Dedifferentiated amniotic fluid mesenchymal stem cell (primary cell): ENCODE results near the gene CCDC170.
"Not testable (repeated sequence)": the region's sequence is repeated elsewhere in the genome, so short reads cannot be mapped to it uniquely, and the experiment has no call there.

ENCODE experiments used
- DNase-seq: peaks from one replicate; pipeline ENCODE4 v3.0.0-alpha.2; 2016; ENCODE audit errors: extremely low spot score

CCDC170 gene, protein sequence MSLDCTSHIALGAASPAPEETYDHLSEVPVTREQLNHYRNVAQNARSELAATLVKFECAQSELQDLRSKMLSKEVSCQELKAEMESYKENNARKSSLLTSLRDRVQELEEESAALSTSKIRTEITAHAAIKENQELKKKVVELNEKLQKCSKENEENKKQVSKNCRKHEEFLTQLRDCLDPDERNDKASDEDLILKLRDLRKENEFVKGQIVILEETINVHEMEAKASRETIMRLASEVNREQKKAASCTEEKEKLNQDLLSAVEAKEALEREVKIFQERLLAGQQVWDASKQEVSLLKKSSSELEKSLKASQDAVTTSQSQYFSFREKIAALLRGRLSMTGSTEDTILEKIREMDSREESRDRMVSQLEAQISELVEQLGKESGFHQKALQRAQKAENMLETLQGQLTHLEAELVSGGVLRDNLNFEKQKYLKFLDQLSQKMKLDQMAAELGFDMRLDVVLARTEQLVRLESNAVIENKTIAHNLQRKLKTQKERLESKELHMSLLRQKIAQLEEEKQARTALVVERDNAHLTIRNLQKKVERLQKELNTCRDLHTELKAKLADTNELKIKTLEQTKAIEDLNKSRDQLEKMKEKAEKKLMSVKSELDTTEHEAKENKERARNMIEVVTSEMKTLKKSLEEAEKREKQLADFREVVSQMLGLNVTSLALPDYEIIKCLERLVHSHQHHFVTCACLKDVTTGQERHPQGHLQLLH

DNA sequence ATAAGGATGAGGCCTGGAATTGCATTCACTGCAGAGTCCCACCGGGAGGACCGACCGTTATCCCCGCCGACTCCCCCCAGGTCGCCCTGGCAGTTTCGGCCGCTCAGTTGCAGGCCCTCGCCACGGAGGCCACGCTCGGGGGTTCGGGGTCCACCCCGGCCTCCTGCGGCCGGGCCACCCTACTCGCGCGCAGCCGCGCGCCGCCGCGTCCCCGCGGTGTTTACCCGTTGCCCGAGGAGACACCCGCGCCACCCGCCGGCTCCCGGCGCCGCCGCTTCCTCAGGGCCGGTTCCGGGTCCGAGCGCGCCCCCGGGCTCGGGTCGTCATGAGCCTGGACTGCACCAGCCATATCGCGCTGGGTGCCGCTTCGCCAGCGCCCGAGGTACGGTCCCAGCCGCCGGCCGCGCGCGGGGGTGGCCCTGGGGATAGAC lies at the start of gene CCDC170:
TSS of gene CCDC170 (plus strand) at position 214 of the 431 bp plus-strand sequence. CDS start at position 326, 112 bp downstream.
- DNase-seq = no peak

DNA sequence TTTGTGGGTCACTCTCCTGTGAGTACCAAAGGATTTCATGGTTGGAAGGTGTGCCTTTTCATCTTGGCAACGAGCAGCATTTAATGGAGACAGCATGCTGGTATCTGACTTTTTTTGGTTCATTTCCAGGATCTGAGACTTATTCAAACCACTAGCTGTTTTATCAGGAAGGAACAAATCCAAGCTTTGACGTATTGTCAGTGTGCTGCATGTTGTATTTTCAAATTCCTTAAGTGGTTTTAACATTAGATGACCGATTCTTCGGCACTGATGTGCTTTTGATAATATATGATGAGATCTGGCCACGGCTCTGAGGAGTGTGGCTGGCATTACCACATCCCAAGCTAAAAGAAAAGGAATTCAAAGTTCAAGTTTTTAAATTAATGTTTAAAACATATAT lies 48.3 kb upstream of the CCDC170 start:
- DNase-seq = peak; percentile 84

DNA sequence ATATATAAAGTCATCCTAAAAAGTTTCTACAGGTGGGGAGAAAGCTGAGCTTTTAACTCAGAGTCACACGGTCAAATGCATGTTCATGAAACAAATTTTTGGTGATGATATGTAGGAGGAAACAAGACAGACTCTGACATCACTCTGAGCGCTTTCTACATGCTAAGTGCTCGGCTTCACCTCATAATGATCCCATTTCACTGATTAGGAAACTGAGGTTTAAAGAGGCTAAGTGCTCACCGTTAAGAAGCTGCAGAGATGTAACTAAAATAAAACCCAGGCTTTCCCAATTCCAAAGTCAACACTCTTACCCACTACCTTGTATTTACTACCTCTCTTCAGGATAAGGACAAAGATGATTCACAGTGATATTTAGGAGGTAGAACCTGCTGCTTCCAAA lies 46.6 kb upstream of the CCDC170 start:
- no peak for DNase-seq

DNA sequence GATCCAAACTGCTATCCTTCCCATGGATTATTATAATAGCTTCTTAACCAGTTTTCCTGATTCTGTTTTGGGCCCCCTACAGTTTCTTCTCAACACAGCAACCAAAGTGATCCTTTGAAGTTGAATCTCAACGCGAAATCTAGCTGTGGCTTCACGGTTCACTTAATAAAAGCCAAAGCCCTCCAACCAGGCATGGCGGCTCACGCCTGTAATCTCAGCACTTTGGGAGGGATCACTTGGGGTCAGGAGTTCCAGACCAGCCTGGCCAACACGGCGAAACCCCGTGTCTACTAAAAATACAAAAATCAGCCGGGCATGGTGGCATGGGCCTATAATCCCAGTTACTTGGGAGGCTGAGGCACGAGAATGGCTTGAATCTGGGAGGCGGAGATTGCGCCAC lies 45.2 kb upstream of the CCDC170 start:
- DNase-seq = no peak

DNA sequence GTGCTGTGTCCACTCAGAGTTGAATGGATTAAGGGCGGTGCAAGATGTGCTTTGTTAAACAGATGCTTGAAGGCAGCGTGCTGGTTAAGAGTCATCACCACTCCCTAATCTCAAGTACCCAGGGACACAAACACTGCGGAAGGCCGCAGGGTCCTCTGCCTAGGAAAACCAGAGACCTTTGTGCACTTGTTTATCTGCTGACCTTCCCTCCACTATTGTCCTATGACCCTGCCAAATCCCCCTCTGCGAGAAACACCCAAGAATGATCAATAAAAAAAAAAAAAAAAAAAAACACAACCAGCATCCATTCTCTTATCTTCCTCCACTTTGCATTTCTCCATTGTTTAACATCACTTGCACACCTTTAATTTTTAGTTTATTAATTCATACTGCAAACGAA lies 42.9 kb upstream of the CCDC170 start:
- DNase-seq = not testable (repeated sequence)

DNA sequence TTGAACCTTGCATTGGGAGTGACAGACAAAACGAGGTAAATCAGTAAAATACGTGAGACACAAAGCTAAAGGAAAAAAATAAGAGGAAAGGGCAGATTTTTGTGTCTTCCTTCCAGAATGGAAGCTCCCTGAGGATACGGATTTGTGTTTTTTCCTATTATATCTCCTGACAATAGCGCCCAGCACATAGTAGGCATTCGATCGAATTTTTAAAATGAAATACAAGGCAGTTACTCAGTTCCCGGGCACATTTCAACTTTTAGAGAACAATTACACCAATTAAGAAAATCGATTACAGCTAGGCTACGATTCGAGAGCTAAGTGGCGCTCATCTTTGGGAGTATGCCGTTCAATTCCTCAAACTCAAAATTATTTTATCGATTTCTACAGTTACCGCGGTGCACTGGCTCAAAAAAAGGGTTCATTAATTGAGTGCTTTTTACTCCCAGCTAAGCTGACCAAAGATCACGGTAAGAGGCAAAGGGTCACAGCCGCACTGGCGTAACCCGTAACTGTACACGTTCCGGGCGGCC lies 42.3 kb upstream of the CCDC170 start:
- no peak for DNase-seq

DNA sequence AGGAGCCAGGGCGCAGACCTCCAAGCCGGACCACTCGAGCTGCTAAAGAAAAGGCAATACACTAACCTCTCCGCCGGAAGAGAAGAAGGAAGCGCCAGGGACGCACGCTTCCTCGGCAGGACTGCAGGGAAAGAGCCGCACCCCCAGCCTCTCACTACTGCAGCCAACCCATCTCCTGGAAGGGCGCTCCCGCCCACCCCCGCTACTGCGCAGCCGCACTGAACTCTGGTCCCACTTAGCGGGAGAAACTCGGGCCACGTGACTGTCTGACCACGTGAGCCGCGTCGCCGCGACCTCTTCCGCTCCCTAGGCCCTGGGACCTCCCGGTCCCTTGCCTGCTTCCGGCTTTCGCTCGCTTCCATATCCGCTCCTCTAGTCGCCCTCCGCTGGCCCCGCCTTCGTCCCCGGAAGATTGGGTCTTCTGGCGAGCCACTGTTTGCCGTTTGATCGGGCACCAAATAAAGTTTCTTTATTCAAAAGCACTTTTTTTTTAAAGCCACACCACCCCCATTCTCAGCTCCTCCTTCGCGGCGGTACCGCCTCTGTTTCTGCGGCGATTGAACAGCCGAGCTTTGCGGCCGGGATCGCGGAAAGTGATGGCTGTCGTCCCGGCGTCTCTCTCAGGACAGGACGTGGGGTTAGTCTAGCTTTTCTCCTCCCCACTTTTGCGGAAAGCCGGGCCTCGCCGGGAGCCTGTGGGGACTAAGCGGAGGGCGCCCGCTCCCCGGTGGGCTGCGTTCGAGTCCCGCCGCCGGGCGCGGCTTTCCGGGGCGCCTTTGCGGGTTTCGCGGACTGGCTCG lies 41.7 kb upstream of the CCDC170 start, which contains the start of gene RMND1:
TSS of gene RMND1 (minus strand) at position 177 of the 800 bp plus-strand sequence. CDS start 6,315 bp downstream, outside the sequence.
- DNase-seq = peak; percentile 99

DNA sequence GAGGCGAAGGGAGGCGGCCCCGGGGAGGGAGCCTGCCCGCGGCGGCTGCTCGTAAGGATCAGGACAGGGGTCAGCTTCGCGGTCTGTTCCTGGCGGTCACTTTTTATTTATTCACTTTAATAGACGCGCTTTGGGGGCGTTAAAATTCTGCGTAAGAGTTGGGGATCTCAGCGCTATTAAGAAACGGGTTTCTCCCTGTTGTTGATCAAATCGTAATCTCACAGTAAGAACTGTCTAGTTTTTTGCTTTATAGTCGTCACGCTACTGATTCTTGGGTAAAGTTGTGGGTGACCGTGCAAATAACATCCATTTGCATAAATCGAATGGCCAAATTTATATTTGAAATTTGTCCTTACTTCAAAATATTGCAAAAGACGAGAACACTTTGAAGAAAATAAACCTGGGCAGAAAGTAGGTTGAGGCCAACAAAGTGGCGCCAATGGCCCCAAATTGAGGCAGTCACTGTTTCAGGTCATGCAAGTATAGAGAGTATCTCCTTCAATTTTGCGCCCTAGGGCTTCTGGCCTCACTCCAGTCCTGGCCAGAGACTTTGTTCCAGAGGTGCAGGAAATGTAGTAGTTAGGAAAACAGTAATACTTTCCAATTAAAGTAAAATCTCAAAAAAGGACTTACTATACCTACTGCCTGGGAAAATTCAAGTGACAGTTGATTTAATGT lies 40.9 kb upstream of the CCDC170 start:
- no peak for DNase-seq

DNA sequence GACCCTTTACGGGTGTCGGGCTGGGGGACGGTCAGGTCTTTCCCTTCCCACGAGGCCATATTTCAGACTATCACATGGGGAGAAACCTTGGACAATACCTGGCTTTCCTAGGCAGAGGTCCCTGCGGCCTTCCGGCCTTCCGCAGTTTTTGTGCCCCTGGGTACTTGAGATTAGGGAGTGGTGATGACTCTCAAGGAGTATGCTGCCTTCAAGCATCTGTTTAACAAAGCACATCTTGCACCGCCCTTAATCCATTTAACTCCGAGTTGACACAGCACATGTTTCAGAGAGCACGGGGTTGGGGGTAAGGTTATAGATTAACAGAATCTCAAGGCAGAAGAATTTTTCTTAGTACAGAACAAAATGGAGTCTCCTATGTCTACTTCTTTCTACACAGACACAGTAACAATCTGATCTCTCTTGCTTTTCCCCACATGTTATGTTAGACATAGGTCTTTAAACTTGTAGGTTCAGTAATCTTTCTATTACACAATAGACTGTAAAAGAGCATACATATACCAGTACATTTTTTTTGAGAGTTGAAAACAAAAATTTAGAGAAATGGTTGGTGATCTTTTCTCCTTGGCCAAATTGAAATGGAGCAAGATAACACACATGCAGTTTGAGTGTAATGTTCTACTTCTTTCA lies 37.9 kb upstream of the CCDC170 start:
- not testable (repeated sequence) for DNase-seq

DNA sequence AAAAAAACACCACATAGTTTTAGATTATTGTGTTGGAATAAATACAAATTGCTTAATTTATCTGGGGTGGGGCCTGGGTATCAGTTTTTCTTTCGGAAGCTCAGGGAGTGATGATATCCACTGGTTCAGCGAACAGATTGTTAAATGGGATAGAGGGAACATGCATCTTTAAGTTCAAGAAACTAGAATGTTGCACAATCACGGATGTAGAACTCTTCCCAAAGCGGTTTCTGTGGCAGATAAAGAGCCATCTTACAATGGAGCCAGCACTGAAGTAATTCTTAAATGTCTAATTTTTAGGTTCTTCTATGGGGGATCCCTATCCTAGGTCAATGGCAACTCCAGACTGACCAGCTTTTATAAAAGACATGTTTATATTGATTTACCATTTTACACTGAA lies 32.1 kb upstream of the CCDC170 start:
- no peak for DNase-seq

DNA sequence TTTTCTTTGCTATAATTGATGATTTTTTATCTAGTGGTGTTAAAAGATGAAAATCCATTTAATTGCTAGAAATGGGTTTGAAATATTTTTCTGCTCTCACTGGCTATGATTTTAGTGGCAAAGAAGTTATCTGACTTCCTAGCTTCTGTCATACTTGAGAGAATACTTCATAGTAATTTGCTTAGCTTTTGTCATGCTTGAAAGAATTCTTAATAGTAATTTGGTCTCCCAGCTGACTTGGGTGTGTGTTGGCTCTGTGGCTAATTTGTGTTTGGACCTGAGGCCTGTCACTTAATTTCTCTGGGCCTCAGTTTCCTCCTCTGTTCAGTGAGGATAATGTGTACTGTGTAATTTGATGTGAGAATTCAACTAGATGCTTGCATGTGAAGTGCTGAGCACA lies 29.1 kb upstream of the CCDC170 start:
- DNase-seq = no peak

DNA sequence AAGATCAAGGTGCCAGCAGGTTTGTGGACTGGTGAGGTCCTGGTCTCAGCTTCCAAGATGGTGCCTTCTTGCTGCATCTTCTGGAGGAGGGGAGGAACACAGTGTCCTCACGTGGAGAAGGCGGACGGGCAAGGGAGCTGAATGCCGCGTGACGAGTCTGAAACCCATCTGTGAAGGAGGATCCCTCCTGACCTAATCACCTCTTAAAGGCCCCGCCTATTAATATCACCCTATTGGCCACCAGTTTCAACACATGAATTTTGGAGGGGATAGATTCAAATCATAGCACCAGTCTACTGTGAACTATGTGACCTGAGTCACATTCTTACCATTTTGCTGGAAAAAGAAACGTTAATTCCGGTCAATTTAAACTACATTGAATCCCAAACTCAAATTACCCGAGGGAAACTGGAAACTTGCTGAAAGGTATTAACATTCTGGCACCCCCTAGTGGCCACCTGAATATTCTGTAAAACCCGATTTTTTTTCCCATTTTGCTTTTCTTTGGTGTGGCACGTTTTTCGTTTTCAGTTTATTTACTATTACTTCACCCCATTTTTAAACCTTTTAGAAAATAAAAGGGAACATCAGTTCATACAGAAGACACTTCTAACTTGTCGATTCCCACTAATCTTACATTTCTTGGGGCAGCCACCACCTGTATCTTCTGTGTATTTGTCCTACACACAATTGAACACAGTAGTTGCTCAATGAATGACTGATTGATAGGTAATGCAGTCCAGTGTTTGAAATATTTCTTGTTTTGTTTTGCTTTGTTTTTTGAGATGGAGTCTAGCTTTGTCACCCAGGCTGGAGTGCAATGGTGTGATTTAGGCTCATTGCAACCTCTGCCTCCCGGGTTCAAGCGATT lies 17.9 kb upstream of the CCDC170 start:
- DNase-seq = peak; percentile 74

DNA sequence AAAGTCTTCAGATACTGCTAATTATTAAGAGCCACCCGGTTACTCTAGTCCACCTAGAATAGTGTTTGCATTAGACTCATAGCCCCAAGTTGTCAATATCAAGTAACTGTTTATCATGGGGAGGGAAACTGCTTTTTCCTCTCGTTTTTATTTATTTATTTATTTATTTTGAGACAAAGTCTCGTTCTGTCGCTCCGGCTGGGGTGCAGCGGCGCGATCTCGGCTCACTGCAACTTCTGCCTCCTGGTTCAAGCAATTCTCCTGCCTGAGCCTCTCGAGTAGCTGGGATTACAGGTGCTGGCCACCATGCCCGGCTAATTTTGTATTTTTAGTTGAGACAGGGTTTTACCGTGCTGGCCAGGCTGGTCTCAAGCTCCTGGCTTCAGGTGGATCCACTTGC lies 16.1 kb upstream of the CCDC170 start:
- DNase-seq = no peak

DNA sequence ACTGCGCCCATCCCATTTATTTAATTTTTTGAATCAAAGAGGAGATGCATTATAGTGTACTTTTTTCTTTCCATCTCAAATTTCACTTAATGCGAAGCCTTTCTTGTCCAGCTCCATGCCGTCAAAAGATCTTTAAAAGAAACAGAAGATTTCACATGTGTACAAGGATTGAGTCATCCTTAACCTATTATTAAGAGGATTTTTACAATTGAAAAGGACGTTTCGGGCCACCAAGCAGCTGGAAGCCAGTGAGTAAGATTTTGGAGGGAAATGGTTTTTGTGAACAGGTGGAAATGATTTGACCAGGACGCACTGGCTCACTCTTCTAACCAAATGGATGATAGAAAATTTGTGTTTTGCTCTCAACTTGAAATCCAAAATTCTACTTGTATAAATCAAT lies 15.1 kb upstream of the CCDC170 start:
- no peak for DNase-seq

DNA sequence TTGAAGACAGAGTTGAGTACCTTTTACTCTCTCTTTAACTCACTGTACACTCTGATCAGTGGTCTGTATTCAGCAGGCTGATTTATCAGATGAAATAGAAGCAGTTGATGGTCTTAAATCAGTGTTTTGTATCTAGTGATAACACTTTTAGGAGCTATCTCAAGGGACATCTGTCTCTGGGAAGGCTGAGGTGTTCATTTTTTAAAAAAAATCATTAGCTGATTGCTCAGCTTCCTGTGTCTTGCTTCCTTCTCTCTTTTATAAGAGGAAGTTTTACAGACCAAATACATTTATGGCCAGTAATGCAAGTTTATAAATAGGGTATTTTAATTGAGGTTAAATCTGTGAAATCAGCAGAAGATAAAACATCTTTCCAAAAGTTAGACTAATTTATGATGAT lies 12.0 kb upstream of the CCDC170 start:
- DNase-seq = no peak

DNA sequence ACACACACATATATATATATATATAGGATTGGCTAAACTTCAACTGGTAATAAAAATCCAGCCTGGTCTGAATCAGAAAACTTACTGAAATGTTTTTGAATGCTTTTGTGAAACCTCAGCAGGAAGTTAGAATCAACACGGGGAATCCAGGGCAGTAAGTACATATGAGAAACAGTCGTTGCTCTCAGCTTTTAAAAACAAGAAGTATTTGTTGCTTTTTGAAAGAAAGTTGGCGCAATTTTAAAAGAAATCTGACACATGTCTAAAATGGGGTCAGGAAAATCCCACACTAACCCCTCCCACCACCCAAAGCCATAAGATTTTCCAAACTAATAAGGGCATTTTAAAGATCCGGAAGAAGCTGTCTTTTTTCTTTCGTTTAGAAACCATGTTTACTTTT lies 11.5 kb upstream of the CCDC170 start:
- peak; percentile 26 for DNase-seq

DNA sequence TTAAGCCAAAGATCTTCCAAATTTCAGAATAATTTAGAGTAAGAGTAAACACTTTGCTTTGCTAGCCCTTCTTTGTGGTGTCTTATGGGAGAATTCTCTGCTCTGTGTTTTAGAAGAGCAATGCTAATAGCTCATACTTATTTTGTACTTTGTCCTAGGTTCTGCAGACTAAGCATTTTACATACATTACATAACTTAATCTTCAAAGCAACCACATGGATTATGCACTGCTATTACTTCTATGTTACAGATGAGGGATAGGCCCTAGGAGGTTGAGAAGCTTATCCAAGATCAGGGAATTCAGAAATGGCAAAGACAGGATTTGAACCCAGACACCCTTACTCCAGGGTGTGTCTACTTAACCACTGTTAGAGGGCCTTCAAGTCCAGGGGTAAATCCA lies 9.8 kb upstream of the CCDC170 start:
- no peak for DNase-seq

DNA sequence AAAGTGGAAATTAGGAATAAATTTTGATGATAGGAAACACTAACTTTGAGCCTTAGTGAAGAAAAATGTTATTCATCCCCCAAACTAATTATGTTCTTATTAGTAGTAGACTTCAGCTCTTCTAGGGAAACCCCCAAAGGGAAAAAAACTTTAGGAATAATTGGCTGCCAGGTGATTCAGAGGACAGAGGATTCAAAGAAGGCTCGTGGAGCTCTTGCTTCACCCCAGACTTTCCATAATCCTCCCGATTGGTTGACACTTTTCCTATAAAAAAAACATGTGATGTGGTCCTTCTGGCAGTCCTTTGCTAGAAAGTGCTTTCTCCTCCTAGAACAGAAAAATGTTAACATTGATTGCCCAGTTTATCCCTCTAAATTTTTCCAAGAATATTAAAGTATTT lies 5.6 kb upstream of the CCDC170 start:
- DNase-seq = no peak

DNA sequence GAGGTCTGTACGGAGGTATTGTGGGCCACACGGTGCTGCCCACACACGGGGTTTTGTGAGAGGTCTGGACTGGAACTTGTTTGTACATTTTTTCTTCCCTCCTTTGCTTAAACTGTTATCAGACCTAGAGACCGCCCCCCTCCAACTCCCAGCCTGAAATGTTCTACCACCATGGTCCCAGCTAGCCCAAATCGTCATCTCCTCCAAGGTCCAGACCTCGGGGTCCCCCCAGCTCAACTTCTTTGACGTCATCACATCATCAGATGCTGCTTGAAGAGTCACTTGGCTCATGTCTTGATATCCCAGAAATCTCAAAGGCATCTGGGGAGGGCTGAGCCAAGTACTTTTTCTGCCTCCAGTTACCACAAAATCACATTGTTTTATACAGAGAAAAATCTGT lies 2.8 kb upstream of the CCDC170 start:
- DNase-seq = no peak
